Fibroblast of lung (primary cell): ENCODE results near the gene FALEC.
"Not testable (repeated sequence)": the region's sequence is repeated elsewhere in the genome, so short reads cannot be mapped to it uniquely, and the experiment has no call there.

Experiments used
- EZH2 ChIP-seq: IDR thresholded peaks from 2 replicates; pipeline ENCODE4 v1.5.1; 2012; ENCODE audit warnings: low read length, control low read depth, mild to moderate bottlenecking; ENCODE audit errors: missing control alignments
- TF ChIP-seq, protein P1 (sequence below), 2 donors: IDR thresholded peaks in 1 of 2; conservative IDR thresholded peaks in 1 of 2; 1 replicate in 1 of 2; 2 replicates in 1 of 2; pipeline ENCODE4 v1.5.1; 2011 to 2012; ENCODE audit warnings: low read length in 2 of 2, control low read depth in 1 of 2, inconsistent platforms in 1 of 2, low read depth in 1 of 2, mild to moderate bottlenecking in 1 of 2

DNA sequence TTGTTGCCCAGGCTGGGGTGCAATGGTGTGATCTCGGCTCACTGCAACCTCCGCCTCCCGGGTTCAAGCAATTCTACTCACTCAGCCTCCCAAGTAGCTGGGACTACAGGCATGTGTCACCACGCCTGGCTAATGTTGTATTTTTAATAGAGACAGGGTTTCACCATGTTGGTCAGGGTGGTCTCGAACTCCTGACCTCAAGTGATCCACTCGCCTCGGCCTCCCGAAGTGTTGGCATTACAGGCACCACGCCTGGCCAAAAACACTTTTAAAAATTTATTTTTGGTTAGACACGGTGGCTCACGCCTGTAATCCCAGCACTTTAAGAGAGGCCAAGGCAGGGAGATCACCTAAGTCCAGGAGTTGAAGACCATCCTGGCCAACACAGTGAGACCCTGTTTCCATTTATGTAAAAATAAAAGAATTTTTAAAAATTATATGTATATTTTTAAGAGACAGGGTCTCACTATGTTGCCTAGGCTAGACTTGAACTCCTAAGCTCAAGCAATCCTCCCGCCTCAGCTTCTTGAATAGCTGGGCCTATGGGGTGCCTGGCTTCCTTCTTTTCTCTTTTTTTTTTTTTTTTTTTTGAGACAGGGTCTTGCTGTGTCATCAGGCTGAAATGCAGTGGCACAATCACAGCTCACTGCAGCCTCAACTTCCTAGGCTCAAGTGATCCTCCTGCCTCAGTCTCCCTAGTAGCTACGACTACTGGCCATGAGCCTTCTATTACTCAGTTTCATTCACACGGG lies 49.9 kb downstream of the FALEC start:
- not testable (repeated sequence) for TF ChIP-seq EZH2
- TF ChIP-seq, protein P1, sequence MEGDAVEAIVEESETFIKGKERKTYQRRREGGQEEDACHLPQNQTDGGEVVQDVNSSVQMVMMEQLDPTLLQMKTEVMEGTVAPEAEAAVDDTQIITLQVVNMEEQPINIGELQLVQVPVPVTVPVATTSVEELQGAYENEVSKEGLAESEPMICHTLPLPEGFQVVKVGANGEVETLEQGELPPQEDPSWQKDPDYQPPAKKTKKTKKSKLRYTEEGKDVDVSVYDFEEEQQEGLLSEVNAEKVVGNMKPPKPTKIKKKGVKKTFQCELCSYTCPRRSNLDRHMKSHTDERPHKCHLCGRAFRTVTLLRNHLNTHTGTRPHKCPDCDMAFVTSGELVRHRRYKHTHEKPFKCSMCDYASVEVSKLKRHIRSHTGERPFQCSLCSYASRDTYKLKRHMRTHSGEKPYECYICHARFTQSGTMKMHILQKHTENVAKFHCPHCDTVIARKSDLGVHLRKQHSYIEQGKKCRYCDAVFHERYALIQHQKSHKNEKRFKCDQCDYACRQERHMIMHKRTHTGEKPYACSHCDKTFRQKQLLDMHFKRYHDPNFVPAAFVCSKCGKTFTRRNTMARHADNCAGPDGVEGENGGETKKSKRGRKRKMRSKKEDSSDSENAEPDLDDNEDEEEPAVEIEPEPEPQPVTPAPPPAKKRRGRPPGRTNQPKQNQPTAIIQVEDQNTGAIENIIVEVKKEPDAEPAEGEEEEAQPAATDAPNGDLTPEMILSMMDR (conservative IDR thresholded peaks at IDR 0.05 in 1 of 2, IDR thresholded peaks at IDR 0.05 in 1 of 2; ENCODE audit: low read depth in 1 of 2, low read length in 2 of 2): not testable (repeated sequence)
